Measurements from ENCODE around the gene EXOC3L4. TPM values are rescaled to one million over a fixed set of nuclear protein-coding genes. Genes with fewer than 3 reads are reported as not detected.
A peak's percentile ranks its signal among the peaks of the same experiment; 100 is the strongest.

The EXOC3L4 gene
- total RNA-seq, 4 donors from 2014 or later: 0.64 to 0.75 TPM; not detected in 2

GRCh38 chr14:103155826-103156394, 61.4 kb downstream of the EXOC3L4 start:
- TF ChIP-seq CTCF (IDR thresholded peaks at IDR 0.05) (no peak), POLR2A (IDR thresholded peaks at IDR 0.05) (no peak)
- H3K4me3 ChIP-seq (ENCODE audit: low read depth, poor library complexity, severe bottlenecking): no peak overlapping the region
- intact Hi-C loops (cut with DNase I; ENCODE audit: low total_unique reads): loop anchor here (5.0 kb wide), 1 partner anchor 1484 kb away; no protein-coding TSS in a partner anchor
- 66 to 73% methylated on average over 9 of the region's 9 CpGs for WGBS, 2 donors
- no peak for DNase-seq (ENCODE audit: low spot score in 2 of 2)

GRCh38 chr14:103156651-103157378, 62.3 kb downstream of the EXOC3L4 start:
- no peak overlapping the region for H3K4me3 ChIP-seq (ENCODE audit: low read depth, poor library complexity, severe bottlenecking)
- WGBS, 2 donors: 71% methylated on average over 13 to 19 of the region's 21 CpGs
- intact Hi-C loops (cut with DNase I; ENCODE audit: low total_unique reads): loop anchor here (5.0 kb wide), 1 partner anchor 1485 kb away; no protein-coding TSS in a partner anchor
- DNase-seq (ENCODE audit: low spot score in 2 of 2): no peak
- no peak for TF ChIP-seq CTCF (IDR thresholded peaks at IDR 0.05)
- no peak for TF ChIP-seq POLR2A (IDR thresholded peaks at IDR 0.05)

- WGBS, 2 donors: 81 to 85% methylated on average over 19 of the region's 19 CpGs
- no peak overlapping the region for H3K4me3 ChIP-seq (ENCODE audit: low read depth, poor library complexity, severe bottlenecking)
- no peak for DNase-seq (ENCODE audit: low spot score in 2 of 2)
- intact Hi-C loops (cut with DNase I; ENCODE audit: low total_unique reads): loop anchor here (5.0 kb wide), 1 partner anchor 1486 kb away; no protein-coding TSS in a partner anchor
- TF ChIP-seq POLR2A (IDR thresholded peaks at IDR 0.05) (no peak), CTCF (IDR thresholded peaks at IDR 0.05) (no peak)
These were observed 63.4 kb downstream of the EXOC3L4 start for GRCh38 chr14:103157969-103158368.

- TF ChIP-seq CTCF (IDR thresholded peaks at IDR 0.05): no peak
- no peak for TF ChIP-seq POLR2A (IDR thresholded peaks at IDR 0.05)
- H3K4me3 ChIP-seq (ENCODE audit: low read depth, poor library complexity, severe bottlenecking): no peak overlapping the region
- intact Hi-C loops (cut with DNase I; ENCODE audit: low total_unique reads): loop anchor here (5.0 kb wide), 1 partner anchor 1486 kb away; no protein-coding TSS in a partner anchor
- WGBS, 2 donors: 6 to 19% methylated on average over 1 of the region's 1 CpG
- peak in 1 of 2 donors; percentile 37 for DNase-seq (ENCODE audit: low spot score in 2 of 2)
These were observed 64.2 kb downstream of the EXOC3L4 start for GRCh38 chr14:103158688-103159087.

Other genes starting within 250 kb of the EXOC3L4 start
- gene AMN, start 172.1 kb upstream of the EXOC3L4 start, total RNA-seq: 10 to 100 TPM; 21.5 to 29.1 (median 24.1) TPM
- 100 to 1,000 TPM in 2 of 4 donors, 10 to 100 TPM in 2; 85.3 to 174 (median 101) TPM for gene CDC42BPB, start 37.2 kb upstream of the EXOC3L4 start, total RNA-seq
- not detected for gene LBHD2, start 10.5 kb upstream of the EXOC3L4 start, total RNA-seq
- gene TNFAIP2, start 28.7 kb downstream of the EXOC3L4 start, total RNA-seq: 10 to 100 TPM in 3 of 4 donors, 1 to 10 TPM in 1; 8.2 to 33.6 (median 20.3) TPM
- 100 to 1,000 TPM; 125 to 168 (median 131) TPM for gene EIF5, start 239.5 kb downstream of the EXOC3L4 start, total RNA-seq

Data from lower leg skin (tissue), 4 donors.